ENCODE results near the gene HDDC2. TPM values are rescaled to one million over a fixed set of nuclear protein-coding genes. Genes with fewer than 3 reads are reported as not detected.

HDDC2 gene
- total RNA-seq, 4 donors from 2014 or later, result 19.9 to 56.9 (median 40.8) TPM

DNA sequence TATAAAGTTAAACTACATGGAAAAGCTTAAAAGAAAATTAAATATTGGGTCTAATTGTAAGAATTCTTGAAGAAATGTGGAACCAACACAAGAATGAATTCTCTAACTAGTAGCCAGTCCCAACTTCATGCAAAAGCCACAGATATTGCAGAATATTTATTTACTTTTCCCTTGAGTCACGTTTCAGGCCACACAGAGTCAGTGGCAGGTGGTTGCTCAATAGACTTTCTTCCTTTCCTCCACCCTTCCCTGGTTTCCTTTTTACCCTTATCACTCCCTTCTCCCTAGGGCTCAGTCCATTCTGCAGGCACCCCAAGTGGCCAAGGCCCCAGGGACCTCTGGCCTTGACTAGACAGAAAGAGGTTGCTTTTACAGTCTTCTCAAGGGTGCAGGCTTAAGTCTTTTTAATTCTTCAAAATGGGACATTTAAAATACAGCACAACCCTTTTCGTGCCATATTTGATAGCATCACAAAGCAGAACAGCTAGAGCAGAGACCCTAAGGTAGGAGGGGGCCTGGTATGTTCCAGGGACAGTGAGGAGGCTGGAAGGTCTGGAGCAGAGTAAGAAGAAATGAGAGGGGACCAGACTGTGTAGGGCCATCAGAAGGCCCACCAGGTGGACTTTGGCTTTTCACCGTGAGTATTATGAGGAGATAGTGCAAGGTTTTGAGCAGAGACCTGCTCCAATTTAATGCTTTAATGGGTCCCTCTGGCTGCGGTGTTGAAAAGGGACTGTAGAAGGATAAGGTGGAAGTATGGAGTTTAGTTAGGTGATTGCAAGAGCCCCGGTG is 65.0 kb downstream of the HDDC2 start:
- no peaks in the 10 kb centered on the region for H3K9me3 ChIP-seq
- no peaks in the 10 kb centered on the region for H3K36me3 ChIP-seq
- no peak overlapping the region for H3K4me3 ChIP-seq
- no peak overlapping the region for H3K27ac ChIP-seq
- no peak for DNase-seq
- no peaks in the 10 kb centered on the region for H3K4me1 ChIP-seq
- no peaks in the 10 kb centered on the region for H3K27me3 ChIP-seq
- TF ChIP-seq, protein P1, sequence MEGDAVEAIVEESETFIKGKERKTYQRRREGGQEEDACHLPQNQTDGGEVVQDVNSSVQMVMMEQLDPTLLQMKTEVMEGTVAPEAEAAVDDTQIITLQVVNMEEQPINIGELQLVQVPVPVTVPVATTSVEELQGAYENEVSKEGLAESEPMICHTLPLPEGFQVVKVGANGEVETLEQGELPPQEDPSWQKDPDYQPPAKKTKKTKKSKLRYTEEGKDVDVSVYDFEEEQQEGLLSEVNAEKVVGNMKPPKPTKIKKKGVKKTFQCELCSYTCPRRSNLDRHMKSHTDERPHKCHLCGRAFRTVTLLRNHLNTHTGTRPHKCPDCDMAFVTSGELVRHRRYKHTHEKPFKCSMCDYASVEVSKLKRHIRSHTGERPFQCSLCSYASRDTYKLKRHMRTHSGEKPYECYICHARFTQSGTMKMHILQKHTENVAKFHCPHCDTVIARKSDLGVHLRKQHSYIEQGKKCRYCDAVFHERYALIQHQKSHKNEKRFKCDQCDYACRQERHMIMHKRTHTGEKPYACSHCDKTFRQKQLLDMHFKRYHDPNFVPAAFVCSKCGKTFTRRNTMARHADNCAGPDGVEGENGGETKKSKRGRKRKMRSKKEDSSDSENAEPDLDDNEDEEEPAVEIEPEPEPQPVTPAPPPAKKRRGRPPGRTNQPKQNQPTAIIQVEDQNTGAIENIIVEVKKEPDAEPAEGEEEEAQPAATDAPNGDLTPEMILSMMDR (IDR thresholded peaks at IDR 0.05), result no peak
- TF ChIP-seq POLR2A (IDR thresholded peaks at IDR 0.05), result no peak

DNA sequence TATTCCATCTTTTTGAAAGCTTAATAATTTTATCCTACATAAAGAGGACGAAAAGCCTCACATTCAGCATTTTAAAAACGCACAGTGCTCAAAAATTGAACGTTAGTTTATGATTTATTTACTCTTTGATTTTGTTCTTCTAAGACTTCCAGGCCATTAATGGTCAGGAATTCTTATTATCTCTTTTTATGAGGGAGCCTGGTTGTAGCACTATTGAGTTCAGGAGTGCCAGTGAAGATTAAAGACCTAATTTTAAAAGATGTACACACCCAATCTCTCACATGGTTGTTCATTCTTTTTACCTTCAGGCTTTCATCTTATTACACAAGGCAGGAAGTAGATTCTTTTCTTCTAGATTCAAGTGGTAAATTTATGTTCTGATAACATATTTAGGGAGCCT is 68.6 kb downstream of the HDDC2 start:
- Histone ChIP-seq H3K9me3 (no peaks in the 10 kb centered on the region), H3K36me3 (no peaks in the 10 kb centered on the region), H3K27ac (no peak overlapping the region), H3K4me1 (no peaks in the 10 kb centered on the region), H3K27me3 (no peaks in the 10 kb centered on the region), H3K4me3 (no peak overlapping the region)
- no peak for TF ChIP-seq POLR2A (IDR thresholded peaks at IDR 0.05)
- TF ChIP-seq, protein P1 (IDR thresholded peaks at IDR 0.05), result no peak
- DNase-seq, result no peak

DNA sequence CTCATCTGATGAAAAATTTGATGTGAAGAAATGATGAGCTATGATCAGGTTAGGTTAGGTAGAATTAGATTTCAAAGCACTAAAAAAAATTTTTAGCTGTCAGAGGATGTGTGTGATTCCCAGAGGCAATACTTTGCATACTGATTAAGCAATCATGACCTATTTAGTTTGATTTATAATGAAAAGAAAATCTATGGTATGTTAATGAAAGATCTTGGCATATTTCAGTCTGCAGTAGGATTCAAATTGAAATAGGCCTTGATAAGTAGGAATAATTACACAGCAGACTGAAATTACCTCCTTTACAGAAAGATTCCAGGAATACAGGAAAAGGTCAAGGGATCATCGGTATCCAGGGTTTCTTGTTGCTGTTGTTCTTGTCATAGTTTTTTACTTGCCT is 69.3 kb downstream of the HDDC2 start:
- no peaks in the 10 kb centered on the region for H3K36me3 ChIP-seq
- no peak for DNase-seq
- H3K4me3 ChIP-seq, result no peak overlapping the region
- no peak overlapping the region for H3K27ac ChIP-seq
- no peaks in the 10 kb centered on the region for H3K4me1 ChIP-seq
- no peaks in the 10 kb centered on the region for H3K9me3 ChIP-seq
- H3K27me3 ChIP-seq, result no peaks in the 10 kb centered on the region
- TF ChIP-seq POLR2A (IDR thresholded peaks at IDR 0.05), result no peak

DNA sequence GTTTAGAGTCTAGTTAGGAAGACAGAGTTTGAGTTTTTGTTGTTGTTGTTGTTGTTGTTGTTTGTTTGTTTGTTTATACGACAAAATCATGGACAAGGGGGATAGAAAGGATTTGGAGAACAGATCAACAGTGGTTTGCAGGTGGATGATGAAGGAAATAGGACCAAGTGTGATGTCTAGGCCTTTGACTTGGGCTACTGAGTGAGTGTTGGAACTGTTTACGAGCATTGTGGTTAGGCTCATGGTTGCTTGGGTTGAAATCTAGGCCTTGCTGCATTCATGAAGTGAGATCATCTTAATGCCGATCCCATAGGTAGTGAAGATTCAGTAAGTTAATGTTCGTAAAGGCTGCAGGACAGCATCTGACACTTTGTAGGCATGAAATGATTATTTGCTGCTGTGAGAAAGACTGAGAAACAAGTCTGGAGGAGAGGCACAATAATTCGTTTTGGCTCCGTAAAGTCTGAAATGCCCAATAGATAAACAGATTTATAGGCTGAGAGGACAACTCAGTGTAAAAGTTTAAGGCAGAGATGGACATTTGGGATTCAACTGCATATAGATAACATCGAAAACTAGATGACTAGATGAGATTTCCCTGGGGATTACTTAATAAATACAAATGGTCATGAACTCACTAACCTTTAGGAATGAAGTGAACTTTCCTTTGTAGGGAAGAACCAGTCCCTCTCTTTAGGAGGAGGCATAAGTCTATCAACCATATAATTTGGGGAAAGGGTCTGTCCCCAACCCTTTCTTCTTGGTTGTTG is 70.0 kb downstream of the HDDC2 start:
- no peaks in the 10 kb centered on the region for H3K9me3 ChIP-seq
- H3K4me3 ChIP-seq, result no peak overlapping the region
- TF ChIP-seq, protein P1 (IDR thresholded peaks at IDR 0.05), result no peak
- TF ChIP-seq POLR2A (IDR thresholded peaks at IDR 0.05), result no peak
- H3K27me3 ChIP-seq, result no peaks in the 10 kb centered on the region
- DNase-seq, result no peak
- H3K27ac ChIP-seq, result no peak overlapping the region
- no peaks in the 10 kb centered on the region for H3K4me1 ChIP-seq
- H3K36me3 ChIP-seq, result no peaks in the 10 kb centered on the region

DNA sequence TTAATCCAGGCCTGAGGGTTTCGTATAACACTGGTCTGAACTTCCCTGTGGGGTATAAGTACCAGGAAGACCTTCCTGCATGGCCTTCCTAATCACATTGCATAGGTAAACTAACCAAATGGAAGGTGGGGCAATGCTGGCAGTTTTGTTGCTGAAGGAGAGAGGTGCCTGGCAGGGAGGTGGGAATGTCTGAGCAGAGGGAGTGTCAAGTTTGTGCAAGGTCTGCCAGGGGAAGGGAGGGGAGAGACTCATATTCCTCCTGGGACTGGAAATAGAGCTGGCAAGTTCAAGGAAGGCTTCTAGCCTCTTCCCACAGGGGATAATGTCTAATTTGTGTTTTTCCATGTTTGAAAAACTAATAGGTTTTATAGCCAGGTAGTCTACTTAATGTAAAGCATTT is 70.6 kb downstream of the HDDC2 start:
- H3K4me3 ChIP-seq, result no peak overlapping the region

More for the DNA sequence above, 70.6 kb downstream of the HDDC2 start:
- TF ChIP-seq POLR2A (IDR thresholded peaks at IDR 0.05), result no peak
- TF ChIP-seq, protein P1 (IDR thresholded peaks at IDR 0.05), result no peak
- no peaks in the 10 kb centered on the region for H3K27me3 ChIP-seq
- no peaks in the 10 kb centered on the region for H3K4me1 ChIP-seq
- H3K9me3 ChIP-seq, result no peaks in the 10 kb centered on the region
- no peak overlapping the region for H3K27ac ChIP-seq
- DNase-seq, result no peak
- H3K36me3 ChIP-seq, result no peaks in the 10 kb centered on the region

Data from Peyer's patch (tissue), 4 donors.